GM12864 (cell line): Measurements from ENCODE around the gene EXOC2.

Source experiments
- DNase-seq: peaks from one replicate; pipeline ENCODE4 v3.0.0-alpha.2; 2011; ENCODE audit warnings: low read depth
- H3K4me3 ChIP-seq: 2 replicates; pipeline ENCODE4 v1.5.1; 2011; ENCODE audit warnings: mild to moderate bottlenecking, low read depth, low read length, control low read depth
- CTCF ChIP-seq: IDR thresholded peaks from 2 replicates; pipeline ENCODE4 v1.5.1; 2011; ENCODE audit warnings: low read depth, mild to moderate bottlenecking, moderate library complexity, low read length, control low read depth, inconsistent platforms; ENCODE audit errors: missing control alignments

The EXOC2 gene

GRCh38 chr6:489001-489400 is 203.9 kb downstream of the EXOC2 start:
- no peak overlapping the region for H3K4me3 ChIP-seq
- DNase-seq, result no peak
- no peak for TF ChIP-seq CTCF

- TF ChIP-seq CTCF, result no peak
- H3K4me3 ChIP-seq, result no peak overlapping the region
- no peak for DNase-seq
Measured at GRCh38 chr6:487956-488355, 205.0 kb downstream of the EXOC2 start.

GRCh38 chr6:485655-486170 is 207.2 kb downstream of the EXOC2 start:
- H3K4me3 ChIP-seq, result no peak overlapping the region
- no peak for TF ChIP-seq CTCF
- DNase-seq, result no peak

- H3K4me3 ChIP-seq, result no peak overlapping the region
- TF ChIP-seq CTCF, result no peak
- no peak for DNase-seq
Measured at GRCh38 chr6:484746-485145, 208.2 kb downstream of the EXOC2 start.

- H3K4me3 ChIP-seq, result no peak overlapping the region
- TF ChIP-seq CTCF, result no peak
- DNase-seq, result no peak
Measured at GRCh38 chr6:484086-484745, 208.7 kb downstream of the EXOC2 start.

- H3K4me3 ChIP-seq, result no peak overlapping the region
- TF ChIP-seq CTCF, result no peak
- DNase-seq, result no peak
Measured at GRCh38 chr6:475314-475713, 217.6 kb downstream of the EXOC2 start.
